Suprapubic skin (tissue), 4 donors: ENCODE results near the gene MAGIX. TPM values are rescaled to one million over a fixed set of nuclear protein-coding genes. Genes with fewer than 3 reads are reported as not detected.
"Not testable (repeated sequence)": the region's sequence is repeated elsewhere in the genome, so short reads cannot be mapped to it uniquely, and the experiment has no call there.

Source experiments
- DNase-seq, 2 donors: peaks; one replicate each; pipeline ENCODE4 v3.0.0-alpha.2; 2019; ENCODE audit warnings: low spot score in 2 of 2
- H3K27ac ChIP-seq: fragments of 200-600 bp; sonication (generic); one replicate; pipeline ENCODE4 v1.5.1; 2019
- H3K27me3 ChIP-seq: fragments of 200-600 bp; sonication (generic); one replicate; pipeline ENCODE4 v1.5.1; 2019
- H3K36me3 ChIP-seq: fragments of 200-600 bp; sonication (generic); one replicate; pipeline ENCODE4 v1.5.1; 2019
- H3K4me1 ChIP-seq: fragments of 200-600 bp; sonication (generic); one replicate; pipeline ENCODE4 v1.5.1; 2019
- H3K4me3 ChIP-seq: fragments of 200-600 bp; sonication (generic); one replicate; pipeline ENCODE4 v1.5.1; 2019; ENCODE audit warnings: mild to moderate bottlenecking
- H3K9me3 ChIP-seq: fragments of 200-600 bp; sonication (generic); one replicate; pipeline ENCODE4 v1.5.1; 2019
- EP300 ChIP-seq: sonication (generic); formaldehyde crosslinking; IDR thresholded peaks from one replicate; pipeline ENCODE4 v1.6.1; 2017; ENCODE audit warnings: antibody characterized with exemption
- POLR2A ChIP-seq, 2 donors: fragments of 450-650 bp; IDR thresholded peaks; one replicate each; pipeline ENCODE4 v1.6.1; 2017; ENCODE audit warnings: antibody characterized with exemption in 2 of 2, mild to moderate bottlenecking in 2 of 2, moderate library complexity in 2 of 2
- POLR2AphosphoS5 ChIP-seq, 3 donors: sonication (generic); formaldehyde crosslinking; IDR thresholded peaks; one replicate each; pipeline ENCODE4 v1.6.1; 2017; ENCODE audit warnings: antibody characterized with exemption in 3 of 3
- WGBS: methylation state at CpG from one replicate; pipeline ENCODE4 v1.1.5; 2018; 5-methylcytosine and 5-hydroxymethylcytosine counted together
- total RNA-seq, 4 donors: library from RNA; depleted of rRNA; stranded (reverse); fragments of >200 nt; gene quantifications; one replicate each; pipeline ENCODE4 v1.1.0, GENCODE V29; 2016
- TF ChIP-seq, protein P1 (sequence below), 2 donors: fragments of 200-600 bp in 1 of 2; fragments of 450-650 bp in 1 of 2; sonication (generic) in 1 of 2; IDR thresholded peaks; one replicate each; pipeline ENCODE4 v1.5.1; 2016 to 2019; ENCODE audit warnings: antibody characterized with exemption in 2 of 2, mild to moderate bottlenecking in 1 of 2, moderate library complexity in 1 of 2

Gene MAGIX
- total RNA-seq, 4 donors from 2014 or later, result 4.9 to 14.9 (median 9.0) TPM

DNA sequence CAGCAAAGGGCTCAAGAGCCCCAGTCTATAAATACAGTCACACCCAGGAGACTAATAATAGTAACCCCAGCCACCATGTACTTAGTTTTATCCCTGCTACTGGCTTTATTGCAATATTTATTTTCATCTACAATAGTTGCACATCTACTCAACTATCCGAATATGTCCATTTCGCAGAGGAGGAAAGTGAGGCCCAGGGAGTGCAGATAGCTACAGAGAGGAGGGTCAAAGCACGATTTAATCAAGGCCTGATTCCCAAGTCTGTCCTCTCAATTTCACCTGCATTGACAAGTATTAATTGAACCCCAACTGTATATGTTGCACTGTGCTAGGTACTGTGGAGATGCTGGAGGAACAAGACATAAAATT lies 5.2 kb downstream of the MAGIX start:
- DNase-seq, result no peak
- Histone ChIP-seq H3K4me1 (peaks cover 37% of the 10 kb centered on the region), H3K27ac (peak overlapping the region; percentile 93), H3K4me3 (peak overlapping the region; percentile 49), H3K27me3 (no peaks in the 10 kb centered on the region), H3K36me3 (no peaks in the 10 kb centered on the region), H3K9me3 (no peaks in the 10 kb centered on the region)
- TF ChIP-seq POLR2AphosphoS5 (IDR thresholded peaks at IDR 0.05), result no peak
- TF ChIP-seq, protein P1, sequence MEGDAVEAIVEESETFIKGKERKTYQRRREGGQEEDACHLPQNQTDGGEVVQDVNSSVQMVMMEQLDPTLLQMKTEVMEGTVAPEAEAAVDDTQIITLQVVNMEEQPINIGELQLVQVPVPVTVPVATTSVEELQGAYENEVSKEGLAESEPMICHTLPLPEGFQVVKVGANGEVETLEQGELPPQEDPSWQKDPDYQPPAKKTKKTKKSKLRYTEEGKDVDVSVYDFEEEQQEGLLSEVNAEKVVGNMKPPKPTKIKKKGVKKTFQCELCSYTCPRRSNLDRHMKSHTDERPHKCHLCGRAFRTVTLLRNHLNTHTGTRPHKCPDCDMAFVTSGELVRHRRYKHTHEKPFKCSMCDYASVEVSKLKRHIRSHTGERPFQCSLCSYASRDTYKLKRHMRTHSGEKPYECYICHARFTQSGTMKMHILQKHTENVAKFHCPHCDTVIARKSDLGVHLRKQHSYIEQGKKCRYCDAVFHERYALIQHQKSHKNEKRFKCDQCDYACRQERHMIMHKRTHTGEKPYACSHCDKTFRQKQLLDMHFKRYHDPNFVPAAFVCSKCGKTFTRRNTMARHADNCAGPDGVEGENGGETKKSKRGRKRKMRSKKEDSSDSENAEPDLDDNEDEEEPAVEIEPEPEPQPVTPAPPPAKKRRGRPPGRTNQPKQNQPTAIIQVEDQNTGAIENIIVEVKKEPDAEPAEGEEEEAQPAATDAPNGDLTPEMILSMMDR (IDR thresholded peaks at IDR 0.05), result no peak
- TF ChIP-seq EP300, result no peak
- no peak for TF ChIP-seq POLR2A (IDR thresholded peaks at IDR 0.05)
- WGBS, result 63% methylated on average over 3 of the region's 3 CpGs

GRCh38 chrX:49171752-49172279 lies 9.3 kb downstream of the MAGIX start, which contains the start of gene PLP2:
TSS of gene PLP2 (plus strand) at chrX:49171898. CDS start at chrX:49172001, 103 bp downstream.
- DNase-seq, result peak in 1 of 2 donors; percentile 78
- 17% methylated on average over 18 of the region's 46 CpGs for WGBS
- Histone ChIP-seq H3K9me3 (no peaks in the 10 kb centered on the region), H3K27me3 (no peaks in the 10 kb centered on the region), H3K36me3 (peaks cover 13% of the 10 kb centered on the region), H3K27ac (peak within 1 kb of the TSS; percentile 93), H3K4me3 (peak within 1 kb of the TSS; percentile 64), H3K4me1 (peaks cover 41% of the 10 kb centered on the region)
- TF ChIP-seq POLR2A (IDR thresholded peaks at IDR 0.05), result no peak
- TF ChIP-seq, protein P1 (IDR thresholded peaks at IDR 0.05), result no peak
- TF ChIP-seq EP300, result no peak
- TF ChIP-seq POLR2AphosphoS5 (IDR thresholded peaks at IDR 0.05), result no peak

DNA sequence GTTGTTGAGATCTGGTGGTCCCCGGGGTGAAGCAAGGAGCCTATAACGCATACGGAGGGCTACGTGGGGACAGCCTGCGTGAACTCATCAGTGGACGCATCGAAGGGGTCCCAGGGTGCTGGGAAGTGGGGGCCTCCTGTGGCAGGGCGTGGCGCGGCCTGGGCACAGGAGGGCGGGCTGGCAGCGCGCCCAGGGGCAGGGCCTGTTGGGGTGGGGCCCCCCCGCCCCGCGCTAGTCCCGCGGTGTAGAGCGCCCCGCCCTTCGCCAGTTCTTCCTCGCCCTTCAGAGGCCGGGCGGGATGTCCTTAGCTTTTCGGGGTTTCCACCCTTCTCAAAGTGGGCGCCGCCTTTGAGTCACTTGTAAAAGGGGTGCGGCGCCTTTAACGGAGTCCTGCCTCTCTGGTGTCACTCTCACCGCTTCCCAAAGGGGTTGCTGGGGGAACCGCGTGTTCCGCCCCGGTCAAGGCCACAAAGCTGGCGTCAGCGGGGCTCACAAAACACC lies 9.8 kb downstream of the MAGIX start:
- WGBS, result 49% methylated on average over 19 of the region's 37 CpGs
- Histone ChIP-seq H3K27ac (peak overlapping the region; percentile 93), H3K4me1 (peaks cover 41% of the 10 kb centered on the region), H3K36me3 (peaks cover 13% of the 10 kb centered on the region), H3K27me3 (no peaks in the 10 kb centered on the region), H3K9me3 (no peaks in the 10 kb centered on the region), H3K4me3 (peak overlapping the region; percentile 64)
- peak; percentile 83 to 85 for DNase-seq
- TF ChIP-seq POLR2A (IDR thresholded peaks at IDR 0.05) (no peak), POLR2AphosphoS5 (IDR thresholded peaks at IDR 0.05) (peak in 1 of 3 donors; percentile 29)

DNA sequence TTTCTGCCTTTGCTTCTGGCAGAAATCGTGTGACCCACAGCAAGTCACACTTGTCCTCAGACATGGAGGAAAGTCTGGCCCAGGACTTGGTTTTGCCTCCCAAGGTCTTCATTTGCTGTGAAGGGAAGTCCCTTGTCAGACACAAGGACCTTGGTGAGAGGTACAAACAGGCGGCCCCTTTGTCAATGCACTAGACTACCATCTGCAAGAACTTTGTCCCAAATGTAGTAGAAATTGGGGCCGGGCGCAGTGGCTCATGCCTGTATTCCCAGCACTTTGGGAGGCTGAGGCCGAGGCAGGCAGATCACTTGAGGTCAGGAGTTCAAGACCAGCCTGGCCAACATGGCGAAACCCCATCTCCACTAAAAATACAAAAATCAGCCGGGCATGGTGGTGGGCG lies 11.0 kb downstream of the MAGIX start:
- H3K4me1 ChIP-seq, result peaks cover 33% of the 10 kb centered on the region
- not testable (repeated sequence) for H3K9me3 ChIP-seq, H3K27me3 ChIP-seq, DNase-seq
- H3K4me3 ChIP-seq, result peak overlapping the region; percentile 64
- H3K36me3 ChIP-seq, result peaks cover 14% of the 10 kb centered on the region
- peak overlapping the region; percentile 93 for H3K27ac ChIP-seq
- WGBS, result 79% methylated on average over 7 of the region's 8 CpGs

- Histone ChIP-seq H3K9me3 (no peaks in the 10 kb centered on the region), H3K4me1 (peaks cover 33% of the 10 kb centered on the region), H3K4me3 (no peak overlapping the region), H3K36me3 (peaks cover 23% of the 10 kb centered on the region), H3K27ac (no peak overlapping the region), H3K27me3 (no peaks in the 10 kb centered on the region)
- TF ChIP-seq, protein P1 (IDR thresholded peaks at IDR 0.05), result no peak
- TF ChIP-seq POLR2A (IDR thresholded peaks at IDR 0.05) (no peak), EP300 (no peak), POLR2AphosphoS5 (IDR thresholded peaks at IDR 0.05) (no peak)
- 56% methylated on average over 3 of the region's 3 CpGs for WGBS
- no peak for DNase-seq
These were observed 12.2 kb downstream of the MAGIX start for GRCh38 chrX:49174723-49175122.

- no peak overlapping the region for H3K4me3 ChIP-seq
- WGBS, result 75% methylated on average over 21 of the region's 43 CpGs
- peaks cover 25% of the 10 kb centered on the region for H3K36me3 ChIP-seq
- H3K9me3 ChIP-seq, result no peaks in the 10 kb centered on the region
- H3K27ac ChIP-seq, result peak overlapping the region; percentile 54
- peak in 1 of 2 donors; percentile 58 for DNase-seq
- TF ChIP-seq, protein P1 (IDR thresholded peaks at IDR 0.05), result no peak
- TF ChIP-seq POLR2AphosphoS5 (IDR thresholded peaks at IDR 0.05) (no peak), POLR2A (IDR thresholded peaks at IDR 0.05) (no peak), EP300 (no peak)
- peaks cover 33% of the 10 kb centered on the region for H3K4me1 ChIP-seq
- H3K27me3 ChIP-seq, result no peaks in the 10 kb centered on the region
These were observed 13.1 kb downstream of the MAGIX start for GRCh38 chrX:49175435-49176274.
